Endothelial cell of umbilical vein (primary cell): ENCODE data around the gene RMRP. TPM values are rescaled to one million over a fixed set of nuclear protein-coding genes. Genes with fewer than 3 reads are reported as not detected.

ENCODE experiments used
- BruUV-seq: library from RNA; stranded (reverse); fragments of 400-500 nt; replicated peaks from 2 replicates; lab custom pipeline; 2021; lab: Mats Ljungman, UMichigan
- CTCF ChIA-PET: fragments of 300-600, 350-600 bp; sonication (Branson Sonifier 250); formaldehyde crosslinking; loops from one replicate; lab custom pipeline; 2021; ENCODE audit warnings: antibody characterized with exemption, inconsistent platforms; lab: Charles Lee
- POLR2A ChIA-PET: fragments of 300-600, 350-600 bp; sonication (Branson Sonifier 250); formaldehyde crosslinking; loops from one replicate; lab custom pipeline; 2021; ENCODE audit warnings: antibody characterized with exemption, inconsistent platforms; lab: Charles Lee
- DNase-seq: peaks from one replicate; pipeline ENCODE4 v3.0.0-alpha.2; 2011; ENCODE audit warnings: low read depth, low spot score
- FAIRE-seq: peaks from 2 replicates; lab custom pipeline; 2011; peaks lifted over from hg19 to GRCh38; lab: Jason Lieb, UNC
- H2AFZ ChIP-seq: 2 replicates; pipeline ENCODE4 v1.6.0; 2012; ENCODE audit warnings: low read depth, low read length, control low read depth, inconsistent platforms
- H3K27ac ChIP-seq: 2 replicates; pipeline ENCODE4 v1.5.1; 2011; ENCODE audit warnings: low read depth, mild to moderate bottlenecking, control low read depth, low read length, moderate library complexity; ENCODE audit not compliant: insufficient read depth
- H3K27me3 ChIP-seq, 2 experiments: 2 replicates each; pipeline versions ENCODE4 v1.6.0 to v1.6.1; 2011; ENCODE audit warnings: low read length in 2 of 2, mixed read lengths in 1 of 2; ENCODE audit not compliant: control insufficient read depth in 2 of 2, insufficient read depth in 2 of 2
- H3K36me3 ChIP-seq, 2 experiments: 2 replicates in 1 of 2; 3 replicates in 1 of 2; pipeline ENCODE4 v1.5.1; 2011; ENCODE audit warnings: low read length in 2 of 2, mild to moderate bottlenecking in 1 of 2, moderate library complexity in 1 of 2; ENCODE audit not compliant: control insufficient read depth in 2 of 2, insufficient read depth in 2 of 2; ENCODE audit errors: extremely low read depth in 1 of 2
- H3K4me1 ChIP-seq: 3 replicates; pipeline ENCODE4 v1.5.1; 2011; ENCODE audit warnings: mild to moderate bottlenecking, low read length; ENCODE audit not compliant: control insufficient read depth, insufficient read depth; ENCODE audit errors: extremely low read depth
- H3K4me2 ChIP-seq: 2 replicates; pipeline ENCODE4 v1.6.1; 2011; ENCODE audit warnings: low read length, control low read depth, mixed read lengths; ENCODE audit not compliant: insufficient read depth
- H3K4me3 ChIP-seq, 3 experiments: fragments of 200-600 bp in 1 of 3; sonication (generic), shearing (Covaris generic) in 1 of 3; replicated peaks in 1 of 3; 2 replicates each; pipeline ENCODE4 v1.5.1; 2011 to 2016; ENCODE audit warnings: control low read depth in 3 of 3, low read length in 3 of 3, mild to moderate bottlenecking in 2 of 3, inconsistent platforms in 1 of 3, low read depth in 1 of 3, moderate library complexity in 1 of 3; ENCODE audit not compliant: insufficient read depth in 1 of 3
- H3K79me2 ChIP-seq: 2 replicates; pipeline ENCODE4 v1.6.0; 2012; ENCODE audit warnings: low read length, inconsistent platforms; ENCODE audit not compliant: control insufficient read depth, insufficient read depth
- H3K9ac ChIP-seq: replicated peaks from 2 replicates; pipeline ENCODE3; 2011; ENCODE audit warnings: low read length, control low read depth; ENCODE audit not compliant: insufficient read depth; ENCODE audit errors: extremely low read depth
- H3K9me1 ChIP-seq: replicated peaks from 3 replicates; pipeline ENCODE4 v1.6.0; 2011; ENCODE audit warnings: mild to moderate bottlenecking, low read length; ENCODE audit not compliant: control insufficient read depth, insufficient read depth; ENCODE audit errors: extremely low read depth
- H3K9me3 ChIP-seq: replicated peaks from 2 replicates; pipeline ENCODE4 v1.5.1; 2012; ENCODE audit warnings: low read length, inconsistent platforms; ENCODE audit not compliant: control insufficient read depth, insufficient read depth
- H4K20me1 ChIP-seq: replicated peaks from 2 replicates; pipeline ENCODE3; 2011; ENCODE audit warnings: mild to moderate bottlenecking, low read length; ENCODE audit not compliant: control insufficient read depth, insufficient read depth; ENCODE audit errors: extremely low read depth
- EZH2 ChIP-seq: IDR thresholded peaks from 2 replicates; pipeline ENCODE4 v1.6.1; 2012; ENCODE audit warnings: borderline replicate concordance, low read depth, mild to moderate bottlenecking, moderate library complexity, low read length, inconsistent platforms; ENCODE audit not compliant: severe bottlenecking
- FOS ChIP-seq: IDR thresholded peaks from 2 replicates; pipeline ENCODE4 v1.6.1; 2011; ENCODE audit warnings: mild to moderate bottlenecking, low read length, moderate library complexity, borderline replicate concordance; ENCODE audit not compliant: insufficient read depth
- JUN ChIP-seq: IDR thresholded peaks from 2 replicates; pipeline ENCODE4 v1.6.1; 2011; ENCODE audit warnings: borderline replicate concordance, low read depth; ENCODE audit not compliant: insufficient read length, insufficient read depth
- dilution Hi-C: fragments of 300-500 bp; cut with MboI; formaldehyde crosslinking; loops from one replicate; pipeline ENCODE4 v1.15.0; 2019; ENCODE audit warnings: low sequenced_read_pairs; ENCODE audit not compliant: extremely low pct_ligation_motif_present
- intact Hi-C: fragments of 100-400 bp; cut with micrococcal nuclease; formaldehyde crosslinking; loops from one replicate; pipeline ENCODE4 v1.10.0; 2022
- polyA plus RNA-seq, 4 experiments: library from polyadenylated mRNA; depleted of rRNA in 3 of 4; stranded (reverse) in 3 of 4; unstranded in 1 of 4; fragments of >200 nt; gene quantifications; 2 replicates each; pipeline versions ENCODE4 v1.2.1 to v1.2.3, GENCODE V29; 2011 to 2012; ENCODE audit warnings: missing spikeins in 1 of 4
- total RNA-seq: library from RNA; stranded (reverse); gene quantifications from 2 replicates; pipeline ENCODE4 v1.2.3, GENCODE V29; 2021
- TF ChIP-seq, protein P1 (sequence below), 2 donors: IDR thresholded peaks; 1 replicate in 1 of 2; 2 replicates in 1 of 2; pipeline ENCODE4 v1.5.1; 2011; ENCODE audit warnings: low read length in 2 of 2, mild to moderate bottlenecking in 2 of 2, moderate library complexity in 2 of 2, control low read depth in 1 of 2, inconsistent platforms in 1 of 2, low read depth in 1 of 2; ENCODE audit not compliant: insufficient read depth in 1 of 2; ENCODE audit errors: extremely low read depth in 1 of 2

RMRP gene
- total and polyA plus RNA-seq, 2 donors (not counting 3 experiments of a cell fraction or from before 2014, with no cell fraction given) = 19,118 TPM; not detected in 1

DNA sequence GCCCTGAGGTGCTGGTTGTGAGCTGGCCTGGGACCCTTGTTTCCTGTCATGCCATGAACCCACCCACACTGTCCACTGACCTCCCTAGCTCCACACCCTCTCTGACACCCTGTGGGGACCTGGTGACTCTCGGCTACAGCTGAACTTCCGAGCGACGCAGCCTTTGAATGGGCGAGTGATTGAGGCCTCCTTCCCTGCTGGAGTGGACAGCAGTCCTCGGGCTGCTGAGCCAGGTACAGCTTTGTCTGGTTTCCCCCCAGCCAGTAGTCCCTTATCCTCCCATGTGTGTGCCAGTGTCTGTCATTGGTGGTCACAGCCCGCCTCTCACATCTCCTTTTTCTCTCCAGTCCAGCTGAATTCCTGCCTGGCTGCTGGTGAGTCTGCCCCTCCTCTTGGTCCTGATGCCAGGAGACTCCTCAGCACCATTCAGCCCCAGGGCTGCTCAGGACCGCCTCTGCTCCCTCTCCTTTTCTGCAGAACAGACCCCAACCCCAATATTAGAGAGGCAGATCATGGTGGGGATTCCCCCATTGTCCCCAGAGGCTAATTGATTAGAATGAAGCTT lies 22.0 kb upstream of the RMRP start:
- H2AFZ ChIP-seq = no peak overlapping the region
- no peaks in the 10 kb centered on the region for H4K20me1 ChIP-seq
- no peak overlapping the region for H3K4me3 ChIP-seq
- H3K27me3 ChIP-seq = peaks cover 0 to 4% of the 10 kb centered on the region in 2 experiments
- no peaks in the 10 kb centered on the region for H3K9me1 ChIP-seq
- TF ChIP-seq EZH2 (no peak), FOS (no peak), JUN (no peak)
- TF ChIP-seq, protein P1, sequence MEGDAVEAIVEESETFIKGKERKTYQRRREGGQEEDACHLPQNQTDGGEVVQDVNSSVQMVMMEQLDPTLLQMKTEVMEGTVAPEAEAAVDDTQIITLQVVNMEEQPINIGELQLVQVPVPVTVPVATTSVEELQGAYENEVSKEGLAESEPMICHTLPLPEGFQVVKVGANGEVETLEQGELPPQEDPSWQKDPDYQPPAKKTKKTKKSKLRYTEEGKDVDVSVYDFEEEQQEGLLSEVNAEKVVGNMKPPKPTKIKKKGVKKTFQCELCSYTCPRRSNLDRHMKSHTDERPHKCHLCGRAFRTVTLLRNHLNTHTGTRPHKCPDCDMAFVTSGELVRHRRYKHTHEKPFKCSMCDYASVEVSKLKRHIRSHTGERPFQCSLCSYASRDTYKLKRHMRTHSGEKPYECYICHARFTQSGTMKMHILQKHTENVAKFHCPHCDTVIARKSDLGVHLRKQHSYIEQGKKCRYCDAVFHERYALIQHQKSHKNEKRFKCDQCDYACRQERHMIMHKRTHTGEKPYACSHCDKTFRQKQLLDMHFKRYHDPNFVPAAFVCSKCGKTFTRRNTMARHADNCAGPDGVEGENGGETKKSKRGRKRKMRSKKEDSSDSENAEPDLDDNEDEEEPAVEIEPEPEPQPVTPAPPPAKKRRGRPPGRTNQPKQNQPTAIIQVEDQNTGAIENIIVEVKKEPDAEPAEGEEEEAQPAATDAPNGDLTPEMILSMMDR (IDR thresholded peaks at IDR 0.05; ENCODE audit: extremely low read depth in 1 of 2, insufficient read depth in 1 of 2, low read depth in 1 of 2, low read length in 2 of 2) = no peak
- dilution Hi-C loops (no loop called here), intact Hi-C loops (no loop called here)
- H3K36me3 ChIP-seq = peaks cover 3 to 16% of the 10 kb centered on the region in 2 experiments
- BruUV-seq = no TSS peak
- H3K9me3 ChIP-seq = no peaks in the 10 kb centered on the region
- CTCF ChIA-PET = interaction anchor here (0.7 to 1.8 kb wide), 5 partner anchors 9 to 76 kb away, joined by 3 to 9 read pairs (median 3); partner anchors contain the start of genes ARHGEF39, CREB3 and TLN1
- H3K9ac ChIP-seq = no peak overlapping the region
- peaks cover 5% of the 10 kb centered on the region for H3K4me1 ChIP-seq
- H3K79me2 ChIP-seq = no peaks in the 10 kb centered on the region
- H3K27ac ChIP-seq = no peak overlapping the region
- no peak for FAIRE-seq
- POLR2A ChIA-PET = interaction anchor here (0.6 to 1.1 kb wide), 2 partner anchors 11 to 62 kb away, joined by 3 to 4 read pairs; no protein-coding TSS in a partner anchor
- no peak overlapping the region for H3K4me2 ChIP-seq
- no peak for DNase-seq
